HS-5 (cell line): ENCODE data around the gene MAMLD1.
"Not testable (repeated sequence)": the region's sequence is repeated elsewhere in the genome, so short reads cannot be mapped to it uniquely, and the experiment has no call there.

Experiments
- DNase-seq: peaks from one replicate; pipeline ENCODE4 v3.0.0-alpha.2; 2012; ENCODE audit warnings: low read depth

Gene MAMLD1

GRCh38 chrX:150362599-150363481 lies at the start of gene MAMLD1:
Gene MAMLD1, plus strand, starts transcription at chrX:150363317. Its CDS starts 82,200 bp downstream, at chrX:150445517.
- peak; percentile 37 for DNase-seq

GRCh38 chrX:150313514-150313913 lies 49.6 kb upstream of the MAMLD1 start:
- no peak for DNase-seq

- no peak for DNase-seq
These were observed 48.9 kb upstream of the MAMLD1 start for GRCh38 chrX:150314186-150314585.

- DNase-seq, result no peak
These were observed 46.6 kb upstream of the MAMLD1 start for GRCh38 chrX:150316564-150316963.

GRCh38 chrX:150323020-150323419 lies 40.1 kb upstream of the MAMLD1 start:
- no peak for DNase-seq

GRCh38 chrX:150324035-150324728 lies 38.9 kb upstream of the MAMLD1 start:
- peak; percentile 60 for DNase-seq

GRCh38 chrX:150324919-150325318 lies 38.2 kb upstream of the MAMLD1 start:
- DNase-seq, result no peak

GRCh38 chrX:150326541-150327247 lies 36.4 kb upstream of the MAMLD1 start:
- no peak for DNase-seq

GRCh38 chrX:150329282-150329681 lies 33.8 kb upstream of the MAMLD1 start:
- no peak for DNase-seq

GRCh38 chrX:150329868-150330267 lies 33.2 kb upstream of the MAMLD1 start:
- no peak for DNase-seq

GRCh38 chrX:150332023-150332422 lies 31.1 kb upstream of the MAMLD1 start:
- no peak for DNase-seq

- DNase-seq, result no peak
These were observed 29.0 kb upstream of the MAMLD1 start for GRCh38 chrX:150334100-150334499.

GRCh38 chrX:150334981-150335380 lies 28.1 kb upstream of the MAMLD1 start:
- no peak for DNase-seq

- DNase-seq, result no peak
These were observed 26.1 kb upstream of the MAMLD1 start for GRCh38 chrX:150337026-150337425.

- no peak for DNase-seq
These were observed 25.6 kb upstream of the MAMLD1 start for GRCh38 chrX:150337536-150337935.

- no peak for DNase-seq
These were observed 24.5 kb upstream of the MAMLD1 start for GRCh38 chrX:150338615-150339014.

- no peak for DNase-seq
These were observed 23.4 kb upstream of the MAMLD1 start for GRCh38 chrX:150339736-150340135.

- DNase-seq, result not testable (repeated sequence)
These were observed 22.8 kb upstream of the MAMLD1 start for GRCh38 chrX:150340326-150340725.

GRCh38 chrX:150347471-150347870 lies 15.6 kb upstream of the MAMLD1 start:
- no peak for DNase-seq

GRCh38 chrX:150348365-150348764 lies 14.8 kb upstream of the MAMLD1 start:
- no peak for DNase-seq

- DNase-seq, result no peak
These were observed 11.0 kb upstream of the MAMLD1 start for GRCh38 chrX:150352114-150352513.

GRCh38 chrX:150352581-150352980 lies 10.5 kb upstream of the MAMLD1 start:
- DNase-seq, result no peak

- no peak for DNase-seq
These were observed 7.2 kb upstream of the MAMLD1 start for GRCh38 chrX:150355913-150356312.
